Activated B cell treated with CpG ODN at 0.5 μM for 24 hours (primary cell): Measurements from ENCODE around the gene LRRC37B. TPM values are rescaled to one million over a fixed set of nuclear protein-coding genes. Genes with fewer than 3 reads are reported as not detected.

ENCODE experiments used
- ATAC-seq: fragments of 200-7000 bp; cut with Tn5 transposase; one replicate; pipeline ENCODE4 v1.10.0; 2021; ENCODE audit warnings: low read depth, mild to moderate bottlenecking, moderate library complexity
- CTCF ChIA-PET: fragments of 350-600 bp; sonication (Branson Sonifier 250); formaldehyde crosslinking; loops from one replicate; lab custom pipeline; 2021; ENCODE audit warnings: antibody characterized with exemption; lab: Charles Lee
- POLR2A ChIA-PET: fragments of 350-600 bp; sonication (Branson Sonifier 250); formaldehyde crosslinking; loops from one replicate; lab custom pipeline; 2021; ENCODE audit warnings: antibody characterized with exemption; lab: Charles Lee
- DNase-seq: peaks from one replicate; pipeline ENCODE4 v3.0.0; 2022
- H3K27ac Mint-ChIP-seq: one replicate; pipeline ENCODE4 v1.8.0; 2020; ENCODE audit warnings: mixed read lengths
- H3K27me3 Mint-ChIP-seq: one replicate; pipeline ENCODE4 v1.8.0; 2021; ENCODE audit warnings: mixed read lengths
- H3K36me3 Mint-ChIP-seq: one replicate; pipeline ENCODE4 v1.8.0; 2021; ENCODE audit warnings: low read depth, mixed read lengths
- H3K4me1 Mint-ChIP-seq: one replicate; pipeline ENCODE4 v1.8.0; 2021; ENCODE audit warnings: mixed read lengths
- H3K4me3 Mint-ChIP-seq: one replicate; pipeline ENCODE4 v1.8.0; 2020; ENCODE audit warnings: mild to moderate bottlenecking, mixed read lengths
- H3K9me3 Mint-ChIP-seq: one replicate; pipeline ENCODE4 v1.8.0; 2020; ENCODE audit warnings: mixed read lengths
- intact Hi-C: fragments of 100-400 bp; cut with micrococcal nuclease; formaldehyde crosslinking; loops from one replicate; pipeline ENCODE4 v1.15.1; 2024
- total RNA-seq: library from RNA; stranded (reverse); gene quantifications from 2 replicates; pipeline ENCODE4 v1.2.3, GENCODE V29; 2022
- TF ChIP-seq, protein P1 (sequence below): fragments of 200-600 bp; IDR thresholded peaks from one replicate; pipeline ENCODE4 v1.8.0; 2022; ENCODE audit warnings: antibody characterized with exemption, mild to moderate bottlenecking

Gene LRRC37B
- total RNA-seq, 1 donor from 2014 or later = 19.5 TPM

DNA sequence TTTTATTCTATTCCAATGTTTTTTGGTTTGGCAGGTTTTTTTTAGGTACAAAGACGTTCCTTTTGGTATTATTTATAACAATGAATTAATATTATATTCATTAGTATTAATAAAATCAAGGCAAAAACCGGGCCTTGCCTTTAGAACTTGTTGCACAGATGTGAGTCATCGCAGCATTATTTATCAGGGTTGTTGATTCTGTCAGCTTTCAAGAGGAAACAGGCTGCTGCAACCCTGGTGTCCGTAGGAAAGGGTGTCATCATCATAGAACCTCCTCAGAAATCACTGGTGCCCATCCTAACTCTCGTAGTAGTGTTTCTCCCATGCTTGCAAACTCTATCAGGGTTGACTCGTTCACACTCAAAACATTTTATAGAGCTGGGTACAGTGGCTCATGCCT, 10.2 kb upstream of the LRRC37B start:
- Mint-ChIP-seq H3K27me3 (no peaks in the 10 kb centered on the region), H3K36me3 (peaks cover 58% of the 10 kb centered on the region), H3K27ac (no peak overlapping the region), H3K9me3 (no peaks in the 10 kb centered on the region), H3K4me3 (no peak overlapping the region), H3K4me1 (no peaks in the 10 kb centered on the region)
- DNase-seq = no peak
- ATAC-seq = no peak
- intact Hi-C loops = no loop called here
- ChIA-PET CTCF (no interaction called here), POLR2A (no interaction called here)
- TF ChIP-seq, protein P1, sequence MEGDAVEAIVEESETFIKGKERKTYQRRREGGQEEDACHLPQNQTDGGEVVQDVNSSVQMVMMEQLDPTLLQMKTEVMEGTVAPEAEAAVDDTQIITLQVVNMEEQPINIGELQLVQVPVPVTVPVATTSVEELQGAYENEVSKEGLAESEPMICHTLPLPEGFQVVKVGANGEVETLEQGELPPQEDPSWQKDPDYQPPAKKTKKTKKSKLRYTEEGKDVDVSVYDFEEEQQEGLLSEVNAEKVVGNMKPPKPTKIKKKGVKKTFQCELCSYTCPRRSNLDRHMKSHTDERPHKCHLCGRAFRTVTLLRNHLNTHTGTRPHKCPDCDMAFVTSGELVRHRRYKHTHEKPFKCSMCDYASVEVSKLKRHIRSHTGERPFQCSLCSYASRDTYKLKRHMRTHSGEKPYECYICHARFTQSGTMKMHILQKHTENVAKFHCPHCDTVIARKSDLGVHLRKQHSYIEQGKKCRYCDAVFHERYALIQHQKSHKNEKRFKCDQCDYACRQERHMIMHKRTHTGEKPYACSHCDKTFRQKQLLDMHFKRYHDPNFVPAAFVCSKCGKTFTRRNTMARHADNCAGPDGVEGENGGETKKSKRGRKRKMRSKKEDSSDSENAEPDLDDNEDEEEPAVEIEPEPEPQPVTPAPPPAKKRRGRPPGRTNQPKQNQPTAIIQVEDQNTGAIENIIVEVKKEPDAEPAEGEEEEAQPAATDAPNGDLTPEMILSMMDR = no peak

GRCh38 chr17:32007463-32008298, 498 bp downstream of the LRRC37B start:
- peak overlapping the region; percentile 67 for H3K27ac Mint-ChIP-seq
- intact Hi-C loops = loop anchor here (1.0 to 5.0 kb wide), 3 partner anchors 70 to 149 kb away; partner anchors contain the start of gene SUZ12
- peaks cover 35% of the 10 kb centered on the region for H3K4me1 Mint-ChIP-seq
- peak; percentile 59 for ATAC-seq
- H3K4me3 Mint-ChIP-seq = peak overlapping the region; percentile 84
- TF ChIP-seq, protein P1 = no peak
- ChIA-PET POLR2A (interaction anchor here (0.6 to 1.4 kb wide), 6 partner anchors 9 to 343 kb away, joined by 3 to 6 read pairs (median 3); no protein-coding TSS in a partner anchor), CTCF (interaction anchor here (0.9 to 1.4 kb wide), 5 partner anchors 12 to 133 kb away, joined by 3 to 4 read pairs (median 3); partner anchors contain the start of gene UTP6)
- no peak for DNase-seq
- H3K27me3 Mint-ChIP-seq = no peaks in the 10 kb centered on the region
- H3K36me3 Mint-ChIP-seq = peaks cover 2% of the 10 kb centered on the region
- H3K9me3 Mint-ChIP-seq = no peaks in the 10 kb centered on the region

DNA sequence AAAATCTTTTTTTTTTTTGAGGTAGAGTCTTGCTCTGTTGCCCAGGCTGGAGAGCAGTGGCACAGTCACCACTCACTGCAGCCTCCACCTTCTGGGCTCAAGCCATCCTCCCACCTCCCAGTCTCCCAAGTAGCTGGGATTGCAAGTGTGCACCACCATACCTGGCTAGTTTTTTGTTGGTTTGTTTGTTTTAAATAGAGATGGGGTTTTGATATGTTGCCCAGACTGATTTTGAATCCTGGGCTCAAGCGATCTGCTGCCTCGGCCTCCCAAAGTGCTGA, 2.0 kb downstream of the LRRC37B start:
- POLR2A ChIA-PET = interaction anchor here (0.7 kb wide), 1 partner anchor 9 kb away, joined by 3 read pairs; no protein-coding TSS in a partner anchor
- Mint-ChIP-seq H3K36me3 (peaks cover 2% of the 10 kb centered on the region), H3K27me3 (no peaks in the 10 kb centered on the region), H3K9me3 (no peaks in the 10 kb centered on the region), H3K4me1 (peaks cover 32% of the 10 kb centered on the region), H3K4me3 (peak overlapping the region; percentile 84), H3K27ac (no peak overlapping the region)
- DNase-seq (no peak), ATAC-seq (no peak)
- CTCF ChIA-PET = interaction anchor here (0.6 kb wide), 1 partner anchor 129 kb away, joined by 3 read pairs; no protein-coding TSS in a partner anchor
- intact Hi-C loops = loop anchor here (5.0 kb wide), 1 partner anchor 72 kb away; the partner anchor contains the start of gene SUZ12
- TF ChIP-seq, protein P1 = no peak

- no peak overlapping the region for H3K27ac Mint-ChIP-seq
- no peak overlapping the region for H3K4me3 Mint-ChIP-seq
- no peaks in the 10 kb centered on the region for H3K27me3 Mint-ChIP-seq
- ATAC-seq = no peak
- peaks cover 2% of the 10 kb centered on the region for H3K36me3 Mint-ChIP-seq
- CTCF ChIA-PET = no interaction called here
- no peaks in the 10 kb centered on the region for H3K9me3 Mint-ChIP-seq
- TF ChIP-seq, protein P1 = no peak
- H3K4me1 Mint-ChIP-seq = peaks cover 32% of the 10 kb centered on the region
- POLR2A ChIA-PET = no interaction called here
- no peak for DNase-seq
- intact Hi-C loops = no loop called here
Measured at GRCh38 chr17:32010114-32010513, 2.9 kb downstream of the LRRC37B start.
